GM19239 (cell line): ENCODE measurements around the gene ADGB.

Experiments used
- DNase-seq: peaks from one replicate; pipeline ENCODE4 v3.0.0; 2011; ENCODE audit warnings: low spot score; ENCODE audit not compliant: insufficient read length
- FAIRE-seq: peaks from 2 replicates; lab custom pipeline; 2011; peaks lifted over from hg19 to GRCh38; lab: Jason Lieb, UNC

ADGB gene

DNA sequence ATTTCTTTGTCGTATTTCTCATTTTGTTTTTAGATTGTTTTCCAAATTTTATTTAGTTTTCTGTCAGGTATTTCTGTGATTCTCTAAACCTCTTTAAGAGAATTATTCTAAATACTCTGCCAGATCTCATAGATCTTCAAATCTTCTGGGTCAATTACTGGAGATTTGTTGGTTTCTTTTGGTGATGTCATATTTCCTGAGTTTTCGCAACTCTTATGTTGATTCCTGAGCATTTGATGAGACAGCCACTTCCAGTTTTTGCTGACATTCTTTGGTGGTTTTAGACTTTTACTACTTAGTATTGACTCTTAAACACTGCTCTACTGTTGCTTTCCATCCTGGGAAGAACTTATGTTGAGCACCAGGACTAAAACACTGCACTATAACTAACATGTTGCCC lies 21.9 kb downstream of the ADGB start:
- DNase-seq, result no peak
- FAIRE-seq, result no peak

DNA sequence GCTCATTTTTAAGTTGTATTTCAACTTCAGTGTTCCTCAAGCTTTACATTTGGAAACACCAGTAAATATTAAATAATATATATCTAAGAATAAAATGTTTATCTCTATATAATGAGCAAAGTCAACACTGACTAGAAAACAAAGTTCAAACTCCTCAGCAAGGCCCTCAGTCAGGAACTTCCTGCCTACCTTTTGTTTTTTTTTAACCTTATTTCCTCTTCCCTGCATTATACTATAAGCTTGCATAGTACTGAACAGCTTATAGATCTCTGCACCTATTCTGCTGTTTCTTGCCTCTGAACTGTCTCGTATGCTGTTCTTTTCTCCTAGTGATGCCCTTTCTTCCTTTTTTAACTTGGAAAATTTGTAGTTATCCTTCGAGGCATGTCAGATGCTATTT lies 29.6 kb downstream of the ADGB start:
- FAIRE-seq, result no peak
- no peak for DNase-seq

GRCh38 chr6:146634022-146634421 lies 35.2 kb downstream of the ADGB start:
- no peak for DNase-seq
- FAIRE-seq, result no peak

- DNase-seq (no peak), FAIRE-seq (no peak)
Measured at GRCh38 chr6:146635165-146635564, 36.4 kb downstream of the ADGB start.

- no peak for FAIRE-seq
Measured at GRCh38 chr6:146636481-146636880, 37.7 kb downstream of the ADGB start.

GRCh38 chr6:146642921-146643320 lies 44.1 kb downstream of the ADGB start:
- no peak for DNase-seq

More at GRCh38 chr6:146636481-146636880, 37.7 kb downstream of the ADGB start:
- DNase-seq, result no peak

GRCh38 chr6:146650799-146651481 lies 52.2 kb downstream of the ADGB start:
- FAIRE-seq (no peak), DNase-seq (no peak)

More at GRCh38 chr6:146642921-146643320, 44.1 kb downstream of the ADGB start:
- FAIRE-seq, result no peak

- no peak for FAIRE-seq
- DNase-seq, result no peak
Measured at GRCh38 chr6:146651482-146651863, 52.7 kb downstream of the ADGB start.

GRCh38 chr6:146657432-146657831 lies 58.7 kb downstream of the ADGB start:
- DNase-seq (no peak), FAIRE-seq (no peak)

- FAIRE-seq (no peak), DNase-seq (no peak)
Measured at GRCh38 chr6:146664871-146665360, 66.1 kb downstream of the ADGB start.

GRCh38 chr6:146666909-146667308 lies 68.1 kb downstream of the ADGB start:
- FAIRE-seq, result no peak
- no peak for DNase-seq

GRCh38 chr6:146670161-146670560 lies 71.4 kb downstream of the ADGB start:
- FAIRE-seq, result no peak
- DNase-seq, result no peak

- FAIRE-seq (no peak), DNase-seq (no peak)
Measured at GRCh38 chr6:146673069-146673468, 74.3 kb downstream of the ADGB start.

GRCh38 chr6:146679386-146679785 lies 80.6 kb downstream of the ADGB start:
- no peak for FAIRE-seq
- no peak for DNase-seq

DNA sequence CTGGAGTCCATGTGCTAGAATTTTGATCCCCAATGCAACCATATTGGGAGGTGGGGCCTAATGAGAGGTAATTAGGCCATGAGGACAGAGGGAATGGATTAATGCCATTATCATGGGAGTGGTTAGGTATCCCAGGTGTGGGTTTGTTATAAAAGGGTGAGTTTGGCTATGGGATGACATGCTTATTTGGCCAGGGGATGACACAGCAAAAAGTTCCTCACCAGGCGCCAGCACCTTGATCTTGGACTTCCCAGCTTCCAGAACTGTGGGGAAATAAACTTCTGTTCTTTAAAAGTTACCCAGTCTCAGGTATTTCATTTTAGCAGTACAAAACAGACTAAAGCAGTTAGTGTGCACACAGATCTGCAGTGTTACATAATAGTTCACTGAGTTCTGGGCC lies 84.1 kb downstream of the ADGB start:
- FAIRE-seq (no peak), DNase-seq (no peak)

GRCh38 chr6:146689806-146690205 lies 91.0 kb downstream of the ADGB start:
- DNase-seq, result no peak
- no peak for FAIRE-seq

DNA sequence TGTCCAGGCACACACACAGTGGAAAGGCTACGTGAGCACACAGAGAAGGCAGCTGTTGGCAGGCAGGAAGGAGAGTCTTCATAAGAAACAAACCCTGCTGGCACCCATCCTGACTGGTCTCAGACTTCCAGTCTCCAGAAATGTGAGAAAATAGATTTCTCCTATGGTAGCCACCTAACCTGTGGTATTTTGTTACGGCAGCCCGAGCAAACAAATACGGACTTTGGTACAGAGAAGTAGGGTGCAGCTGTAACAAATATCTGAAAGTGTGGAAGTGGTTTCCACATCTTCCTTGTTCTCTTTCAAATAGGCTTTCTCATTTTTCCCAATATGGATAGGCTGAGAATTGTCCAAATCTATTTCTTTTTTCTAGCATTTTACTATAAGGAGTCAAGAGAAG lies 94.6 kb downstream of the ADGB start:
- DNase-seq, result no peak
- no peak for FAIRE-seq

DNA sequence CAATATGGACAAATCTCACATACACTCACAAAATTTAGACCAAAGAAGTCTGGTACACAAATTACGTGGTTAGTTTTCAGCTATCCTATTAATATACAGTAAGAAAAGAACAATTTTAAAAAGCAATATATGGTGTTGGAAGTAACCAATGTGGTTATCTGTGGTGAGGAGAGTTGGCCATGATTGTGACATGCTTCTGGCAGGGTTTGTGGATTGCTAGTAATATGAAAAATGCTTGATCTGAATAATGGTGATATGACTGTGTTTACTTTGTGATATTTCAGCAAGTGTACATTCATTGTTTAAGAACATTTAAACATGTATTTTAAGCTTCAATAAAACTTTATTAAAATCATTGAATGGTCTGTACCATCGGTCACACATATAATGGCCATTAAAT lies 99.1 kb downstream of the ADGB start:
- no peak for DNase-seq
- no peak for FAIRE-seq

DNA sequence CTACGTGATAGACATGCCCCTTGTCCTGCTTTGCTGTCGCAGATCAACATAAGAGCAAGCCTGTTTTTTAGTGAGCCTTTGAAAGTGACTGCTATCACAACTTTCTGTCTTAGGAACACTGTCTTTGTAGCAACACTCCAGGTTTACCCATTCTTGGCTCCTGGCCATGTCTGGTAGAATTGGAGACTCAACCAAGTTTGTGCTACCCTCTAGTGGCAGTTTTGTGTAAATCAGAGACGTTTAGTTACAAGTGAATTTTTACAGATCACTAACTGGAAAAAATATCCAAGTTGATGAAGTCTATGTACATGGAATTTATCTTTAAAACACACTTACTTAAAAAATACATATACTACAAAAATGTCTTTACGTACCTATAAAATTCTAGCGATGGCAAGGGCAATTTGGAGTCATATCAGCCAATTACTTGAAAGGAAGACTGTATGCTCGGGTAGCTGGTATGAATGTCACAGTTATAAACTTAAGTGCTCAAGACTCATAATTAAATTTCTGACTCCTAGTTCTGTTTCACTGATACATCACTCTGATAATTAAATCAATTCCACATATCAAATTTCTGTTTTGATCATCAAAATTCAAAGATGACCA lies 101.4 kb downstream of the ADGB start:
- DNase-seq (peak; percentile 7), FAIRE-seq (peak; percentile 87)

GRCh38 chr6:146701632-146702031 lies 102.9 kb downstream of the ADGB start:
- FAIRE-seq (no peak), DNase-seq (no peak)

DNA sequence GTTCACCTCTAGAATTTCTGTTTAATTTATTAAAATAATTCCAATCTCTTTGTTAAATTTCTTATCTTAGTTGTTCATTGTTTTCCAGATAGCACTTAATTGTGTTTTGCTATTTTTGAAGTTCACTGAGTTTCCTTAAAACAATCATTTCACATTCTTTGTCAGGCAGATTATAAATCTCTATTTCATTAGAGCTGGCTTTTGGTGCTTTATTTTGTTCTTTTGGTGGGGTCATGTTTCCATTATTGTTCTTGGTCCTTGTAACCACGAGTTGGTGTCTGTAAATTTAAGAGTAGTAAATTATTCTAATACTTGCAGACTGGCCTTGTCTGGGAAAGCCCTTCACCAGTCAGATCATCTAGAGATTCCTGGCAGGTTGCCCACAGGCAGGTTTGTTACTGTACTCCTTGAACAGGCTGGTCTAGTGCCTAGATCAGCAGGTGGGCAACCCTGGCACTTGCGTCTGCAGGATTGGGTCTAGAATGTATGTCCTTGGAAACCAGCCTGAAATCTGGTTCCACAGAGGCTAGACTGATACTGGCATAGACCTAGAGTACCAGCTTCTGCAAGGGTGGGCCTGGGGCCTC lies 110.4 kb downstream of the ADGB start:
- FAIRE-seq, result no peak
- DNase-seq, result no peak

DNA sequence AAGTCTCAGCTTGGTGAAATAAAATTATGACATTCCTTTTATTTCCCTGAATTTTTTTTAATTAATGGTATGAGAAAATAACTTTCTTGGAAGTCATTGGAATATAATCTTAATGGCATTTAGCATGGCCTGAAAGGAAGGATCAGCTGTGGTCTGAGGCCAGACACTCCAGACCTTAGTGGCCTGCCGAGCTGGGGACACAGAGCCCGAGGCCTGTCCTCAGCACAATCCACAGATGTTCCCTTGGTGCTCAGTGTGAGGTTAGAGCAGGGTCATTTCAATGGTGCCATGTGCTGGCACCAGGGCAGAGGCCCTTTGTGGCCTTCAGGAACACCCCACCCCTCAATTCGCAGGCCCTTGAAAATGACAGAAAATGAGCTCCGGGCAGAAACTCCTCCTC lies 120.6 kb downstream of the ADGB start:
- DNase-seq, result no peak
- no peak for FAIRE-seq
